NCI-H187 (cell line): ENCODE results near the gene SPA17.

Source experiments
- DNase-seq, 2 experiments: peaks; one replicate each; lab custom pipeline; 2025; lab: John Stamatoyannopoulos, UW

The SPA17 gene

GRCh38 chr11:124724979-124725718 lies 51.4 kb downstream of the SPA17 start:
- DNase-seq, result no peak

DNA sequence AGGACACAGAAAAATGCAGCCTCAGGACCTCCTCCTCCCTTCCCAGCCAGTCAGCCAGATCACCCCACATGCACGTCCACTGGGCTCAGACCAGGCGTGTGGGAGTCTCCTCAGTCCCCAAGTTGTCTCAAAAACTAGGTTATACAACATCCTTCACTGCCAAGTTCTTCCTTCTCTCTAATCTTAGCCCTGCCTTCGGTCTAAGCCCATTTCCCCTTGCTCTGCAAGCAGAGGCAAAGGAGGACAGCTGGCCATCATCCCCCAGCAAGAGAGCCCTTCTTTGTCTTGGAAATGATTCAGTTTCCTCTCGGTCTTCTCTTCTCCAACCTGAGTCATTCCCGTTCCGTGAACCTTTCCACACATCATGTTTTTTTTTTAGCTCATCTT lies 52.0 kb downstream of the SPA17 start:
- DNase-seq, result no peak

DNA sequence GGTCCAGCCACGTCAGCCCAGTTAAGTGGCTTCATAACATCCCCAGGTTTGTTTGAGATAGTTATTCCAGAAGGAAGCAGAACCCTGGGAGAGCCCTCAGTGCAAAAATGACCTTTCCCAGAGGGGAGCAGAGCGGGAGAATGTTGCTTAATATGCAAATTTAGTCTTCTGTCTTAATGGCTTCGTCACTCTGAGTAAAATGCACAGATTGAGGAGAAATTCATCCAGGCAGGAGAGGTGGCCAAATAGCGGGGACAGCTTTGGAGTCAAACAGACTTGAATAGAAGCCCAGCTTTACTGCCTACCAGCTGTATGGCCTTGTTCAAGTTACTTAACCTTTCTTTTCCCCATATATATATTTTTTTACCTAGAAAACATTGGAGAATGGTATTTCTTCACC lies 53.8 kb downstream of the SPA17 start:
- no peak for DNase-seq

DNA sequence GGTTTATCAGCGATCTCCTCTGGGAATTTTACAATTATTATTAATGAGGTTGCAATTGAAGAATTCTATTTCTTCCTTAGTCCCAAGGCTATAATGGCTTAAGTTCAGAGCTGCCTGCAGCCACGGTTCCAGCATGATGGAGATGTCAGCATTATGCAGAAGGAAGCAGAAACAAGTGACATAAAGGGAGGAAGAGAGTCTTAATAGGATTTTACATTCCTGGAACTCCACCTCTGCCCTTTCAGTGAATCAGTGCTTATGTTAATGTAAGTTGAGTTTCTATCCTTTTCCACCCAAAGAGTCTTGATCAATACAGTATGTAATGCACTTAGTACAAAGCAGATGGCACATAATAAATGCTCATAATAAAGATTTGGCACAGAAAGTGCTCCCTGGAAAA lies 54.4 kb downstream of the SPA17 start:
- no peak for DNase-seq

- DNase-seq, result no peak
Observed at GRCh38 chr11:124729571-124729970, 55.9 kb downstream of the SPA17 start.

DNA sequence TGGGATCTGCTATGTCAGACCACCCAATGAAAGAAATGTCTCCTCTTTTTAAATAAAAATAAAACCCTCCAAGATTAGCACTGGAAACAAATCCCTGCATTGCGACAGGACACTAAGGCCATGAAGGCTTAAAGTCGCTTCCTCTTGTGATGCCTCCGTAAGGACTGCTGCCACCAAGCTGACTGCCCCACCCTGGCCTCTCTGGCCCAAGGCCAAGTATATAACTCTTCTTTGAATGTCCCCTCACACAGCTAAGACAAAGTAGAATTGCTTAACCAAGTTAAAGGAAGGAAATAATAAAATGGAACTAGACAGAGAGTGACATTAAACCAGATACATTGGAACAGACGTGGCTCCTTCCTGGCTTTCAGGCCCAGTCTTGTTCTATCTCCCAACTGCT lies 58.5 kb downstream of the SPA17 start:
- DNase-seq, result no peak

DNA sequence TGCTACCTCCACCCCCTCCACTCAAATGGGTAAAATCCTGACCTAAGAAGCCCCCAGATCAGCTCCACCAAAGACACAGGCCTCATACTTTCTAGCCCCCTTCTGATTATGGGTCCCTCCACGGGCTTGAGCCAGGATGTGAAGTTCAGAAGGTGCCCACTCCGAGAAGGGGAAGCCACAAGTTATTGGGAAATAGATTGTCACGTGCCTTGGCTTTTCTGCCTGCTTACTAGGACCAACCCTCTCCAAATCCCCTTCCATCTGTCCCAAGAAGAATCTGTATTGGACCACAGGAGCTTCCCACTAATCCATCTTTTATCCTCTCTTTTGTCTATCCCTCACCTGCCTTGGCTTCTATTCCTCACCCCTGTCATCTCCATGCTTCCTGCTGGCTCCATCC lies 63.0 kb downstream of the SPA17 start:
- DNase-seq, result no peak

GRCh38 chr11:124737638-124738305 lies 64.1 kb downstream of the SPA17 start:
- no peak for DNase-seq

DNA sequence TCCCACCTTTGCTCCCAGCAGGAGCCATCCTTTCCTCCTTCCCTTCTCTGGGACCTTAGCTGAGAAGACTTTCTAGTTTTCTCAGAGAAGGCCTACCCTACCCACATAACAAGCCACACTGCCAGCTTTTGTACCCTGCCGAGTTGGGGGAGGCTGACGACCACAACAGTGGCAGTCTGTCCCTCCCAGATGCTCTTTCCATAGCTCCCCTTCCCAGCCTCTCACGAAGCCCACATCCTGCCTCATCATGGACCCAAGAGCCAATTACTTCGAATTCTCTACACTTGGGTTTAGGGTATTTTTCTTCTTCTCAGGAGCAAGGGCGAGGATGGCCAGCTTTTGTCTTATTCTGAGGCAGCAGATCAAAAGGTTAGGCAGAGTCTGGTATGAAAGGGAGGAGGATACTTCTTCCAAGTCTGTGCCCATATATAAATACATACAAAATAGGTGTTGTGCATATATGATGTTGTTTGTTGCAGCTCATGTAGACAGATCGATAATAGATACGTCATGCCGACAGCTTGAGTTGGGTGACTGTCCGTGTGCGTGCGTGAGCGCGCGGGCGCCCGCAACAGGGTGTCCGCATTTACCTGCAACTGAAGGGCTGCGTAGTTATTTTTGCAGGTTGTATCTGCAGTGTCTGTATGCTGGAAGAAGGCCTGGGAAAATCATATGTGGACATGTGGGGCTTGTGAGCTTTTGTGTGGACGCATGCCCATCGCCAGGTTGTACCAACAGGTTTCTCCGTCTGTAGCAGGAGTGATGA lies 65.2 kb downstream of the SPA17 start:
- DNase-seq, result no peak

- DNase-seq, result peak; percentile 55 to 84
Observed at GRCh38 chr11:124739479-124740276, 66.0 kb downstream of the SPA17 start, which contains the start of gene NRGN. Gene NRGN, plus strand, starts transcription at chr11:124739942. Its CDS starts 143 bp downstream, at chr11:124740085.

DNA sequence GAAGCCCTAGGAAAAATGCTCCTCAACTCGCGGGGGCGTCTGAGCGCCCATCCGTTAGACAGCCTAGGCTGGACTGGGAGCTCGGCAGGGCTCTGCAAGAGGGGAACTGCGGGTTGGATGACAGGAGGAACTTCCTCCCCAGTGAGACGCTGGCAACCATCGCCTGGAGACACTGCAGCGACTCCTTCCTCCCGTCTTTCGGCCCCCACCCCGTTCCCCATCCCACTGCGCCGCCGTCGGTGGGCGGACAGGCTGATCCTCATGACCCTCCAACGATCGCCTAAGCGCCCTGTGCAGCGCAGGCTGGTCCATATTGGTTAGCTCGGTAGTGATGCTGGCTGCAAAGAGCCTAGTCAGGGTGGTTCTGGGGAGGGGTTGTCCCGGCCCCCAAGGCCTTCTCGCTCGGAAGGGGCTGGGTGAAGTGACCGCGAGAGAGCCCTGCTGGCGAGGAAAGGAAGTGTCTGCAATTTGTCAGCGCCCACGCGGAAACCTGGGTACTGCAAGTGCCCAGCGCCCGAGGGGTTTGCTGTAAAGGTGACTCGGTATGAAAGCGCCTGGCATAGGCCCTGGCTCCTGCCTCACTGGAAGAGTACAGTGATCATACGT lies 66.7 kb downstream of the SPA17 start:
- no peak for DNase-seq

DNA sequence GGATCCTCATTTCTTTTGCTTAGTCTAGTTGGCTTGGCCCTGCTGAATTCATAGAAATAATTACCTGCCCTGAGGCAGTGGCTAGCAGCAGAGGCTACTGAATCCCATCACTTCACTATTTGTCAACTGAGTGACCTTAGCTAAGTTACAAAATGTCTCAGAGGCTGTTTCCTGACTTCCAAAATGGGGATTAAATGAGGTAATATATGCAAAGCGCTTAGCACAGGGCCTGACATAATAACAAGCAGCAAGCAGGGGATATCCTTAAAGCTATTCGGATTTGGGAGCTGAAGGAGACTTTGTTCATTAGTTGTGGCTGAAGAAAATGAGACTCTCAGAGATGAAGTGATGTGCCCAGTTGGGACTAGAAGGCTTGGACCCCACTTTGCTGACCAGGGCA lies 68.9 kb downstream of the SPA17 start:
- DNase-seq, result no peak

- DNase-seq, result no peak
Observed at GRCh38 chr11:124743050-124743449, 69.3 kb downstream of the SPA17 start.

- DNase-seq, result no peak
Observed at GRCh38 chr11:124745270-124745834, 71.6 kb downstream of the SPA17 start.

DNA sequence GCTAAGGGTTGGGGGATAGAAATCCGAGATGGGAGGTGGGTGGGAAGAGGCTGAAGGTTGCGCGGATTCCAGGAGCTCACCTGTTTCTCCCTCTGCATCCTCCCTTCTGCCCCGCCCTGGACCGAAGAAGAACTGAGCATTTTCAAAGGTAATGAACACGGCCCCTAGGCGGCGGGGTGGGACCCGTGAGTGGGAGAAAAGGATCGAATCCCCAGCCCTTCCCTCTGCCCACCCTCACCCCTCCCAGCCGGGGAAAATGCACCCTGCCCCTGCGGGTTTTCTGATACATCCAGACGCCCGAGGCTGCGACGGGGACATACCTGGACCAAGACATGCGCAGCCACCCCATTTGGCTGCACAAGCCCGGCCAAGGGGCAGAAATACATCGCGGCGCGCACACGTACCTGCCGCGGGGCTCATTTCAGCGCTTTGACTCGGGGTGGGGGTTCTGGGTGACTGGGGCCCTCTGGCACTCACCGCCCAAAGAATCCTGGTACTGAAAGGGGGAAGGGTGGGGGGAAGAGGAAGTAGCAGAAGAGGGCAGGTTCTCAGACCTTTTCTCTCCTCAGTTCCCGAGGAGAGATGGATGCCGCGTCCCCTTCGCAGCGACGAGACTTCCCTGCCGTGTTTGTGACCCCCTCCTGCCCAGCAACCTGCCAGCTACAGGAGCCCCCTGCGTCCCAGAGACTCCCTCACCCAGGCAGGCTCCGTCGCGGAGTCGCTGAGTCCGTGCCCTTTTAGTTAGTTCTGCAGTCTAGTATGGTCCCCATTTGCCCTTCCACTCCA lies 72.3 kb downstream of the SPA17 start:
- no peak for DNase-seq

DNA sequence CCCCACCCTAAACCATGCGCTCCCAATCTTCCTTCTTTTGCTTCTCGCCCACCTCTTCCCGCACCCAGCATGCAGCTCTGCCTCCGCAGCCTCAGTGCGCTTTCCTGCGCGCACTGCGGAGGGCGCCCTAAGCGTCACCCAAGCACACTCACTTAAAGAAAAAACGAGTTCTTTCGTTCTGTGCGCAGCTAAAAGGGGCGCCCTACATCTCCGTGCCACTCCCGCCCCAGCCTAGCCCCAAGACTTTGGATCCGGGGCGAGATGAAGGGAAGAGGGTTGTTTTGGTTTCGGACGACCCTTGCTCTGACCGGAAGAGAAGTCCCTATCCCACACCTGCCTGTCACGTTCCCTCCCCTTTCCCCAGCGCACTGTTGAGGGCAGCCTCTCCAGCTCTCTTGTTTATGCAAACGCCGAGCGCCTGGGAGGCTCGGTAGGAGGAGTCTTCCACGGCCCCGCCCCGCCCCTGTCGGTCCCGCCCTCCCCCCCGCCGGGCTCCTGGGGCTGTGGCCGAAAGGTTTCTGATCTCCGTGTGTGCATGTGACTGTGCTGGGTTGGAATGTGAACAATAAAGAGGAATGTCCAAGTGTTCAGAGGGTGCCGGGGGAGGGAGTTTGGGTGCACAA lies 73.0 kb downstream of the SPA17 start:
- no peak for DNase-seq
